KBM-7 (cell line): ENCODE measurements around the gene AKR1A1.
"Not testable (repeated sequence)": the region's sequence is repeated elsewhere in the genome, so short reads cannot be mapped to it uniquely, and the experiment has no call there.

Experiments
- DNase-seq: peaks from one replicate; pipeline ENCODE4 v3.0.0-alpha.2; 2015
- in situ Hi-C: fragments of 300-500 bp; cut with MboI; formaldehyde crosslinking; loops from 2 replicates; pipeline ENCODE4 v1.14.3; 2020; ENCODE audit warnings: low sequenced_read_pairs, low pct_unique_long_range_greater_than_20kb, mixed read lengths

The AKR1A1 gene

GRCh38 chr1:45550401-45551351, at the start of gene AKR1A1:
TSS of gene AKR1A1 (plus strand) at chr1:45550826. CDS start at chr1:45561795, 10,969 bp downstream.
- in situ Hi-C loops: no loop called here
- peak; percentile 95 for DNase-seq

- in situ Hi-C loops: no loop called here
- no peak for DNase-seq
Measured at GRCh38 chr1:45501505-45501859, 49.1 kb upstream of the AKR1A1 start.

GRCh38 chr1:45503462-45504360, 46.9 kb upstream of the AKR1A1 start:
- in situ Hi-C loops: no loop called here
- DNase-seq: no peak

GRCh38 chr1:45507195-45507594, 43.4 kb upstream of the AKR1A1 start:
- in situ Hi-C loops: no loop called here
- no peak for DNase-seq

GRCh38 chr1:45507893-45508292, 42.7 kb upstream of the AKR1A1 start:
- in situ Hi-C loops: no loop called here
- DNase-seq: no peak

GRCh38 chr1:45508295-45509151, 42.1 kb upstream of the AKR1A1 start:
- in situ Hi-C loops: no loop called here
- DNase-seq: no peak

GRCh38 chr1:45510036-45510971, 40.3 kb upstream of the AKR1A1 start:
- DNase-seq: no peak
- in situ Hi-C loops: no loop called here

- in situ Hi-C loops: no loop called here
Measured at GRCh38 chr1:45510972-45511527, 39.6 kb upstream of the AKR1A1 start.

GRCh38 chr1:45512641-45513054, 38.0 kb upstream of the AKR1A1 start:
- peak; percentile 74 for DNase-seq
- in situ Hi-C loops: no loop called here

More at GRCh38 chr1:45510972-45511527, 39.6 kb upstream of the AKR1A1 start:
- no peak for DNase-seq

GRCh38 chr1:45513532-45514260, 36.9 kb upstream of the AKR1A1 start:
- in situ Hi-C loops, DNase-seq: not testable (repeated sequence)

- in situ Hi-C loops: no loop called here
Measured at GRCh38 chr1:45516036-45516435, 34.6 kb upstream of the AKR1A1 start.

GRCh38 chr1:45516465-45516864, 34.2 kb upstream of the AKR1A1 start:
- in situ Hi-C loops: no loop called here

More at GRCh38 chr1:45516036-45516435, 34.6 kb upstream of the AKR1A1 start:
- DNase-seq: no peak

GRCh38 chr1:45518366-45518765, 32.3 kb upstream of the AKR1A1 start:
- DNase-seq, in situ Hi-C loops: not testable (repeated sequence)

More at GRCh38 chr1:45516465-45516864, 34.2 kb upstream of the AKR1A1 start:
- DNase-seq: no peak

- in situ Hi-C loops: no loop called here
- DNase-seq: no peak
Measured at GRCh38 chr1:45518910-45519309, 31.7 kb upstream of the AKR1A1 start.

GRCh38 chr1:45519774-45520173, 30.9 kb upstream of the AKR1A1 start:
- DNase-seq, in situ Hi-C loops: not testable (repeated sequence)

- DNase-seq: peak; percentile 99
- in situ Hi-C loops: no loop called here
Measured at GRCh38 chr1:45521413-45522323, 29.0 kb upstream of the AKR1A1 start, which contains the start of gene PRDX1. TSS of gene PRDX1 (minus strand) at chr1:45521884. CDS start at chr1:45519043, 2,841 bp downstream.
